BJ (cell line): ENCODE results near the gene GSG1. TPM values are rescaled to one million over a fixed set of nuclear protein-coding genes. Genes with fewer than 3 reads are reported as not detected.
"Not testable (repeated sequence)": the region's sequence is repeated elsewhere in the genome, so short reads cannot be mapped to it uniquely, and the experiment has no call there.

Source experiments
- CTCF ChIA-PET: fragments of 350-600 bp; formaldehyde crosslinking; extraction: SDS; loops from one replicate; lab custom pipeline; 2021; ENCODE audit warnings: antibody characterized with exemption, inconsistent platforms; lab: Yijun Ruan, JAX
- POLR2A ChIA-PET: fragments of 300-600 bp; sonication (Branson Sonifier 250); formaldehyde crosslinking; extraction: SDS; loops from one replicate; lab custom pipeline; 2021; ENCODE audit warnings: antibody characterized with exemption; lab: Charles Lee
- DNase-seq: peaks from one replicate; pipeline ENCODE4 v3.0.0-alpha.2; 2011; ENCODE audit warnings: low read depth
- H3K27me3 ChIP-seq: 2 replicates; pipeline ENCODE4 v1.6.0; 2011; ENCODE audit warnings: low read length; ENCODE audit not compliant: control insufficient read depth, insufficient read depth
- H3K36me3 ChIP-seq: 2 replicates; pipeline ENCODE4 v1.5.1; 2011; ENCODE audit warnings: low read length; ENCODE audit not compliant: control insufficient read depth, insufficient read depth
- H3K4me3 ChIP-seq: 2 replicates; pipeline ENCODE4 v1.5.1; 2011; ENCODE audit warnings: low read depth, mild to moderate bottlenecking, control low read depth, low read length
- polyA plus RNA-seq: library from polyadenylated mRNA; depleted of rRNA; stranded (reverse); fragments of >200 nt; gene quantifications from 2 replicates; pipeline ENCODE4 v1.2.3, GENCODE V29; 2011
- TF ChIP-seq, protein P1 (sequence below): IDR thresholded peaks from 2 replicates; pipeline ENCODE4 v1.5.1; 2011; ENCODE audit warnings: low read depth, mild to moderate bottlenecking, control low read depth, inconsistent platforms, low read length, moderate library complexity; ENCODE audit not compliant: insufficient read depth

Gene GSG1
- polyA plus RNA-seq, 1 experiment: 0.26 TPM

DNA sequence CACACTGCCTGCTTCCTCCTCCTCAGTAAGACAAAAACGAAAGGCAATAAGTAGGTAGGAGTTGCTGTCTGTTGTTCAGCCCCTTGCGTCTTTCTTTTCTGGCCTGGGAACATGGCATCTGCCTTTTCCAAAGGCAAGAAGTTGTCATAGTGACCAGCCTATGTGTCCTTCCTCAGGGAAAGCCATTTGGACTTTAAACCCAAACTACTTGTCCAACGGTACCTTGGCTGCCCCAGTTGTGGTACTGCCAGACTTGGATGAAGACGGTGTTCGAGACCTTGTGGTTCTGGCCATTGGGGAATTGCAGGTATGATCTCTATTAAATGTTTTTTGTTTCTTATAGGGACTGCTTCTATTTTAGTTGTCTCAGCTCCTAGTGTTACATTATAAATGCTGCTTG, 40.8 kb downstream of the GSG1 start:
- TF ChIP-seq, protein P1, sequence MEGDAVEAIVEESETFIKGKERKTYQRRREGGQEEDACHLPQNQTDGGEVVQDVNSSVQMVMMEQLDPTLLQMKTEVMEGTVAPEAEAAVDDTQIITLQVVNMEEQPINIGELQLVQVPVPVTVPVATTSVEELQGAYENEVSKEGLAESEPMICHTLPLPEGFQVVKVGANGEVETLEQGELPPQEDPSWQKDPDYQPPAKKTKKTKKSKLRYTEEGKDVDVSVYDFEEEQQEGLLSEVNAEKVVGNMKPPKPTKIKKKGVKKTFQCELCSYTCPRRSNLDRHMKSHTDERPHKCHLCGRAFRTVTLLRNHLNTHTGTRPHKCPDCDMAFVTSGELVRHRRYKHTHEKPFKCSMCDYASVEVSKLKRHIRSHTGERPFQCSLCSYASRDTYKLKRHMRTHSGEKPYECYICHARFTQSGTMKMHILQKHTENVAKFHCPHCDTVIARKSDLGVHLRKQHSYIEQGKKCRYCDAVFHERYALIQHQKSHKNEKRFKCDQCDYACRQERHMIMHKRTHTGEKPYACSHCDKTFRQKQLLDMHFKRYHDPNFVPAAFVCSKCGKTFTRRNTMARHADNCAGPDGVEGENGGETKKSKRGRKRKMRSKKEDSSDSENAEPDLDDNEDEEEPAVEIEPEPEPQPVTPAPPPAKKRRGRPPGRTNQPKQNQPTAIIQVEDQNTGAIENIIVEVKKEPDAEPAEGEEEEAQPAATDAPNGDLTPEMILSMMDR: no peak
- Histone ChIP-seq H3K27me3 (no peaks in the 10 kb centered on the region), H3K36me3 (peaks cover 2% of the 10 kb centered on the region; the same call in 1 of the 2 replicates), H3K4me3 (no peak overlapping the region)
- DNase-seq: no peak
- ChIA-PET POLR2A (no interaction called here), CTCF (no interaction called here)

DNA sequence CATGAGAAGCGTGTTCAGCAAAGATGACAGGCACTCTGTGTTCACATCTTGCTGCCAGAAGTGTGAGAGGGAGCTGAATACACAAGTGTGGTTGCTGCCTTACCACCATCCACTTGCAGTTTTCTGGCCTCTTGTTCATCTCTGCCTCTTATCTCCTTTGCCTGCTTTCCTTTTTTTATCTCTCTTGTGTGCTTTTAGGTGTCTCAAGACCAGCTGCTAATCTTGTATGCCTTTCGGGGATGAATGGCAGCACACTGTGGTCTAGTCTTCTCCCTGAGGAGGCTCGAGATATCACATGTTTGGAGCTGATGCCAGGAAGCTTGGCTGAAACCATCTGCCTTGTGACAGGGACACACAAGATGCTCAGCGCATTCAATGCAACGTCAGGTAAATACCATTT, 42.1 kb downstream of the GSG1 start:
- DNase-seq: no peak
- POLR2A ChIA-PET: no interaction called here
- CTCF ChIA-PET: interaction anchor here (0.8 kb wide), 1 partner anchor 13 kb away, joined by 3 read pairs; no protein-coding TSS in a partner anchor
- no peaks in the 10 kb centered on the region for H3K27me3 ChIP-seq
- H3K36me3 ChIP-seq: peaks cover 2% of the 10 kb centered on the region; the same call in 1 of the 2 replicates
- TF ChIP-seq, protein P1: no peak
- H3K4me3 ChIP-seq: no peak overlapping the region

DNA sequence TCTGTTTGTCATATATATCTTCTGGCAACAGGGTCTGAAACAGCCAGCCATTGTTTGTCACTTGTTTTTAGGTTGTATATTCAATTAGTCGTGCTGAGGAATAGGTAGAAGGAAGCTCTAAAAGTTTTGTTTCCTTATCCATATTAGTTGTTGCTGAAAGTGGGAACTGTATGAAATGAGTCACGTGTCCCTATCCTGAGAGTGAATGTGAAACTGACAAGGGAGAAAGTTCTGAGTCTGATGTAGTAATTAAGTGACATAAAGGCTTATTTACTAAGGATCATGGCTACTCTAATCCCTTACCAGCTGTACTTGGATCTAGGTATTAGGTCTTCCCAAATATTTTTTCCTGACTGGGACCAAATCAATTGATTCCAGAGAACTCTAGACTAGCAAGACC, 42.9 kb downstream of the GSG1 start:
- Histone ChIP-seq H3K36me3 (peaks cover 2% of the 10 kb centered on the region; the same call in 1 of the 2 replicates), H3K4me3 (no peak overlapping the region), H3K27me3 (no peaks in the 10 kb centered on the region)
- POLR2A ChIA-PET: no interaction called here
- CTCF ChIA-PET: no interaction called here
- no peak for DNase-seq
- TF ChIP-seq, protein P1: no peak

DNA sequence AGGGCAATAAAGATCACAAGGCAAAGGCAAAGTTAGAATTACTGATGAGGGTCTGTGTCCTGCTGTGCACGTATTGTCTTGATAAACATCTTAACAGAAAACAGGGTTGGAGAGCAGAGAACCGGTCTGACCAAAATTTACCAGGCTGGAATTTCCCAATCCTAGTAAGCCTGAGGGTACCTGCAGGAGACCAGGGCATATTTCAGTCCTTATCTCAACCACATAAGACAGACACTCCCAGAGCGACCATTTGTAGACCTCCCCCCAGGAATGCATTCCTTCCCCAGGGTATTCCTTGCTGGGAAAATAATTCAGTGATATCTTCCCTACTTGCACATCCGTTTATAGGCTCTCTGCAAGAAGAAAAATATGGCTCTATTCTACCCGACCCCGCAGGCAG, 49.9 kb downstream of the GSG1 start:
- POLR2A ChIA-PET, H3K4me3 ChIP-seq, H3K36me3 ChIP-seq, DNase-seq, H3K27me3 ChIP-seq, CTCF ChIA-PET: not testable (repeated sequence)

DNA sequence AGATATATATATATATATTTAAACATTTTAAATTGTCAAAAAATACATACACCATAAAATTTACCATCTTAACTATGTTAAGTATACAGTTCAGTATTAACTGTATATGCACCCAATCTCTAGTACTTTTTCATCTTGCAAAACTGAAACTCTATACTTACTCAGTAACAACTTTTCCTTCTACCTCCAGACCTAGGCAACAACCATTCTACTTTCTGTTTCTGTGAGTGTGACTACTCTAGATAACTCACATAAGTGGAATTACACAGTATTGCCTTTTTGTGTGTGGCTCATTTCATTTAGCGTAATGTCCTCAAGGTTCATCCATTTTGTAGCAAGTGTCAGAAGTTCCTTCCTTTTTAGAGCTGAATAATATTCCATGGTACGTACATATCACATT, 51.0 kb downstream of the GSG1 start:
- ChIA-PET CTCF (interaction anchor here (1.0 to 1.4 kb wide), 5 partner anchors 13 to 182 kb away, joined by 3 to 4 read pairs (median 3); no protein-coding TSS in a partner anchor), POLR2A (no interaction called here)
- TF ChIP-seq, protein P1: no peak
- DNase-seq: no peak
- H3K36me3 ChIP-seq: no peaks in the 10 kb centered on the region
- H3K27me3 ChIP-seq: no peaks in the 10 kb centered on the region
- no peak overlapping the region for H3K4me3 ChIP-seq

DNA sequence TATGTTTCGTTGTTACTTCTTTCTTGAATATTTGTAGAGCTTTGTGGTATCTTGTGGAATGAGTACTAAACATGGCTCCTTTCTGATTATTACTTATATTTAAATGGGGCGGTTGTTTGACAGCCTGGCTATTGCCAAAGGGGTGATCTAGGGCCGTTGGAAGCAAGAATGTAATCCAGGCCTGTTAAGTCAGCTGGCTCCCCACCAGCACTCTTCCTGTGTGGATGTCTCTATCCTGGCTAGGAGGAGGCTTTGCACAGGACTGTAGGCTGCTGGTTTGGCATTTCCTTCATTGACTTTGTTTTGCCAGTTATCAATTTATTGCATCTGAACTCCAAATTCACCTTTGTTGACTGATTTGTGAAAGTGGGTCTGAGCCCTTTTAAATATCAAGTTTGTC, 53.7 kb downstream of the GSG1 start:
- Histone ChIP-seq H3K4me3 (no peak overlapping the region), H3K36me3 (no peaks in the 10 kb centered on the region), H3K27me3 (no peaks in the 10 kb centered on the region)
- CTCF ChIA-PET: interaction anchor here (0.7 kb wide), 1 partner anchor 11 kb away, joined by 3 read pairs; no protein-coding TSS in a partner anchor
- DNase-seq: no peak
- POLR2A ChIA-PET: no interaction called here
- TF ChIP-seq, protein P1: no peak
